Measurements from ENCODE around the gene ZHX3.

Gene ZHX3

GRCh38 chr20:41221614-41222218 lies 95.8 kb downstream of the ZHX3 start:
- no peak for DNase-seq

GRCh38 chr20:41219824-41220223 lies 97.7 kb downstream of the ZHX3 start:
- DNase-seq, result no peak

- no peak for DNase-seq
These were observed 99.1 kb downstream of the ZHX3 start for GRCh38 chr20:41218466-41218865.

GRCh38 chr20:41217422-41217821 lies 100.1 kb downstream of the ZHX3 start:
- no peak for DNase-seq

GRCh38 chr20:41214666-41215065 lies 102.9 kb downstream of the ZHX3 start:
- DNase-seq, result no peak

- DNase-seq, result no peak
These were observed 103.3 kb downstream of the ZHX3 start for GRCh38 chr20:41214202-41214601.

- no peak for DNase-seq
These were observed 104.2 kb downstream of the ZHX3 start for GRCh38 chr20:41213150-41213820.

GRCh38 chr20:41205313-41205712 lies 112.2 kb downstream of the ZHX3 start:
- DNase-seq, result no peak

GRCh38 chr20:41204304-41205265 lies 112.9 kb downstream of the ZHX3 start:
- no peak for DNase-seq

- no peak for DNase-seq
These were observed 113.9 kb downstream of the ZHX3 start for GRCh38 chr20:41203660-41204059.

GRCh38 chr20:41202426-41202825 lies 115.1 kb downstream of the ZHX3 start:
- no peak for DNase-seq

- no peak for DNase-seq
These were observed 115.8 kb downstream of the ZHX3 start for GRCh38 chr20:41201760-41202159.

- DNase-seq, result no peak
These were observed 116.9 kb downstream of the ZHX3 start for GRCh38 chr20:41200446-41201202.

- DNase-seq, result no peak
These were observed 119.1 kb downstream of the ZHX3 start for GRCh38 chr20:41198443-41198842.

GRCh38 chr20:41196653-41197225 lies 120.8 kb downstream of the ZHX3 start:
- DNase-seq, result no peak

- no peak for DNase-seq
These were observed 125.0 kb downstream of the ZHX3 start for GRCh38 chr20:41192575-41192974.

- no peak for DNase-seq
These were observed 125.7 kb downstream of the ZHX3 start for GRCh38 chr20:41191562-41192500.

- DNase-seq, result no peak
These were observed 129.9 kb downstream of the ZHX3 start for GRCh38 chr20:41187668-41188067.

GRCh38 chr20:41185013-41185757 lies 132.3 kb downstream of the ZHX3 start:
- DNase-seq, result no peak

- DNase-seq, result no peak
These were observed 133.7 kb downstream of the ZHX3 start for GRCh38 chr20:41183831-41184230.

GRCh38 chr20:41183391-41183790 lies 134.1 kb downstream of the ZHX3 start:
- DNase-seq, result no peak
